Skeletal muscle satellite cell (primary cell): Measurements from ENCODE around the gene KLHDC4.
"Not testable (repeated sequence)": the region's sequence is repeated elsewhere in the genome, so short reads cannot be mapped to it uniquely, and the experiment has no call there.

Experiments used
- H3K27me3 ChIP-seq: 2 replicates; pipeline ENCODE4 v1.7.0; 2013; ENCODE audit warnings: low read length; ENCODE audit not compliant: control insufficient read depth, insufficient read depth
- H3K36me3 ChIP-seq: 2 replicates; pipeline ENCODE4 v1.7.0; 2013; ENCODE audit warnings: mild to moderate bottlenecking, control low read depth, low read length; ENCODE audit not compliant: insufficient read depth
- H3K4me1 ChIP-seq: 2 replicates; pipeline ENCODE4 v1.7.0; 2013; ENCODE audit warnings: low read length; ENCODE audit not compliant: control insufficient read depth, insufficient read depth
- H3K4me2 ChIP-seq: 2 replicates; pipeline ENCODE4 v1.7.0; 2013; ENCODE audit warnings: mild to moderate bottlenecking, low read length
- H3K4me3 ChIP-seq: 2 replicates; pipeline ENCODE4 v1.7.0; 2013; ENCODE audit warnings: low read length
- H3K9ac ChIP-seq: 2 replicates; pipeline ENCODE4 v1.7.0; 2013; ENCODE audit warnings: mild to moderate bottlenecking, low read depth, low read length, moderate library complexity
- H3K9me3 ChIP-seq: replicated peaks from 2 replicates; pipeline ENCODE4 v1.7.0; 2013; ENCODE audit warnings: mild to moderate bottlenecking, control low read depth, low read length

Gene KLHDC4

GRCh38 chr16:87724490-87725291, 41.1 kb downstream of the KLHDC4 start:
- no peak overlapping the region for H3K9ac ChIP-seq
- no peaks in the 10 kb centered on the region for H3K27me3 ChIP-seq
- peaks cover 7% of the 10 kb centered on the region for H3K36me3 ChIP-seq
- H3K4me2 ChIP-seq, result no peak overlapping the region
- no peaks in the 10 kb centered on the region for H3K9me3 ChIP-seq
- no peak overlapping the region for H3K4me3 ChIP-seq
- peaks cover 15% of the 10 kb centered on the region for H3K4me1 ChIP-seq

- peak overlapping the region; percentile 68 for H3K4me2 ChIP-seq
- H3K4me1 ChIP-seq, result peaks cover 15% of the 10 kb centered on the region
- peaks cover 7% of the 10 kb centered on the region for H3K36me3 ChIP-seq
- no peaks in the 10 kb centered on the region for H3K27me3 ChIP-seq
- no peaks in the 10 kb centered on the region for H3K9me3 ChIP-seq
- no peak overlapping the region for H3K9ac ChIP-seq
- no peak overlapping the region for H3K4me3 ChIP-seq
Measured at GRCh38 chr16:87723226-87723623, 42.6 kb downstream of the KLHDC4 start.

DNA sequence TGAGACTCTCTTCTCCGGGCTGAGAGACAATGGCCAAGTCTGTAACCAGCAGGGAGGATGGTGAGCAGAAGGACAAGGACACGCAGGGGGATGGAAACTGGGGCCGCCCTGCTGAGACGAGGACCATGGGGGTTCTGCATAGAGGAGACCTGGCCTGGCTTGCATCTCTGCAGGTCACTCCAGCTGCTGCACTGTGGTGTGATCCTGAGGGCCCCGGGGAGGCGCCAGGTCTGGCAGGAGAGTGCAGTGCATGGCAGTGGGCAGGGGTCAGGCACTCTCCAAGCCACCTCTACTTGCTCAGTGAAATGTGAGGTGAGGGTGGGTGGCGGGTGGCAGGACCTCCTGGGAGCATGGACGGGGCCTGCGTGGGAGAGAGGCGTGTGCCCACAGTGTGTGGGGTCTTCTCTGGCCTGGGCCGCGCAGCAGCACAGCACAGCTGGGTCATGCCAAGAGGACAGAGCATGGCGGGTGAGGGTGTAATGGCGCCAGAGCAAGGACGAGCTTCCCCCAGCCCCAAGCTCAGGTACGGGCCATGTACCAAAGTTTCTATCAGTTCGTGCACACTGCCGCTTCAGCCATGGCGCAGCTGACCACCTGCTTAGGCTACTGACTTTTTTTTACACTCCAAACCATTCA, 43.1 kb downstream of the KLHDC4 start:
- H3K27me3 ChIP-seq, result no peaks in the 10 kb centered on the region
- H3K9me3 ChIP-seq, result no peaks in the 10 kb centered on the region
- peaks cover 15% of the 10 kb centered on the region for H3K4me1 ChIP-seq
- H3K4me2 ChIP-seq, result peak overlapping the region; percentile 68
- H3K4me3 ChIP-seq, result no peak overlapping the region
- no peak overlapping the region for H3K9ac ChIP-seq
- peaks cover 9% of the 10 kb centered on the region for H3K36me3 ChIP-seq

GRCh38 chr16:87721622-87722585, 43.9 kb downstream of the KLHDC4 start:
- Histone ChIP-seq H3K9ac (no peak overlapping the region), H3K4me2 (no peak overlapping the region), H3K36me3 (peaks cover 13% of the 10 kb centered on the region)

GRCh38 chr16:87720446-87720845, 45.3 kb downstream of the KLHDC4 start:
- Histone ChIP-seq H3K36me3 (peaks cover 18% of the 10 kb centered on the region), H3K4me3 (no peak overlapping the region), H3K9ac (no peak overlapping the region), H3K9me3 (no peaks in the 10 kb centered on the region), H3K27me3 (no peaks in the 10 kb centered on the region), H3K4me2 (no peak overlapping the region), H3K4me1 (peaks cover 15% of the 10 kb centered on the region)

More at GRCh38 chr16:87721622-87722585, 43.9 kb downstream of the KLHDC4 start:
- Histone ChIP-seq H3K27me3 (no peaks in the 10 kb centered on the region), H3K4me1 (peaks cover 15% of the 10 kb centered on the region), H3K9me3 (no peaks in the 10 kb centered on the region), H3K4me3 (no peak overlapping the region)

DNA sequence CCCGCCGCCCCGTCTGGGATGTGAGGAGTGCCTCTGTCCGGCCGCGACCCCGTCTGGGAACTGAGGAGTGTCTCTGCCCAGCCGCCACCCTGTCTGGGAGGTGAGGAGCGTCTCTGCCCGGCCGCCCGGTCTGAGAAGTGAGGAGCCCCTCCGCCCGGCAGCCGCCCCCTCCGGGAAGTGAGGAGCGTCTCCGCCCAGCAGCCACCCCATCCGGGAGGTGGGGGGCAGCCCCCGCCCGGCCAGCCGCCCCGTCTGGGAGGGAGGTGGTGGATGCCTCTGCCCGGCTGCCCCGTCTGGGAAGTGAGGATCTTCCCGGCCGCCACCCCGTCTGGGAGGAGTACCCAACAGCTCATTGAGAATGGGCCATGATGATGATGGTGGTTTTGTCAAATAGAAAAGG, 47.0 kb downstream of the KLHDC4 start:
- H3K4me2 ChIP-seq, H3K9ac ChIP-seq, H3K27me3 ChIP-seq, H3K4me3 ChIP-seq, H3K9me3 ChIP-seq: not testable (repeated sequence)
- peaks cover 15% of the 10 kb centered on the region for H3K4me1 ChIP-seq
- peaks cover 22% of the 10 kb centered on the region for H3K36me3 ChIP-seq

- Histone ChIP-seq H3K27me3 (no peaks in the 10 kb centered on the region), H3K4me2 (no peak overlapping the region), H3K4me3 (no peak overlapping the region), H3K4me1 (no peaks in the 10 kb centered on the region), H3K36me3 (peaks cover 15% of the 10 kb centered on the region), H3K9me3 (no peaks in the 10 kb centered on the region), H3K9ac (no peak overlapping the region)
Measured at GRCh38 chr16:87715658-87716057, 50.1 kb downstream of the KLHDC4 start.

DNA sequence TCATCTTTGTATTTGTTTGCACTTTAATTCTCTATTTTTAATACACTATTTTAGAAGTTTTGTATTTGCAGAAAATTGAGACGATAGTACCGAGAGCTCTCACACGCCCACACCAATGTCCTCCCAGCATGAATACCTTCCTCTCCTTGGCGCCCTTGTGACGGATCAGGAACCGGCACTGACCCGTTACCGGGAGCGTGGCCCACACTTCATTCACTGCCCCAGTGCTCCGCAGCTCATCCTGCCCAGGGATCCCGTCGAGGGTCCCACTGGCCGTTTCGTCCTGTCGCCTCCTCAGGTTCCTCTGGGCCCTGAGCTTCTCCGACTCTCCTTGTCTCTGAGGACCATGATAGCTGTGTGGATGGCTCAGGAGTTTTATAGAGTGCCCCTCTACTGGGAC, 50.6 kb downstream of the KLHDC4 start:
- no peak overlapping the region for H3K4me2 ChIP-seq
- no peak overlapping the region for H3K9ac ChIP-seq
- no peaks in the 10 kb centered on the region for H3K9me3 ChIP-seq
- no peaks in the 10 kb centered on the region for H3K27me3 ChIP-seq
- H3K4me3 ChIP-seq, result no peak overlapping the region
- H3K36me3 ChIP-seq, result peaks cover 15% of the 10 kb centered on the region
- H3K4me1 ChIP-seq, result no peaks in the 10 kb centered on the region

DNA sequence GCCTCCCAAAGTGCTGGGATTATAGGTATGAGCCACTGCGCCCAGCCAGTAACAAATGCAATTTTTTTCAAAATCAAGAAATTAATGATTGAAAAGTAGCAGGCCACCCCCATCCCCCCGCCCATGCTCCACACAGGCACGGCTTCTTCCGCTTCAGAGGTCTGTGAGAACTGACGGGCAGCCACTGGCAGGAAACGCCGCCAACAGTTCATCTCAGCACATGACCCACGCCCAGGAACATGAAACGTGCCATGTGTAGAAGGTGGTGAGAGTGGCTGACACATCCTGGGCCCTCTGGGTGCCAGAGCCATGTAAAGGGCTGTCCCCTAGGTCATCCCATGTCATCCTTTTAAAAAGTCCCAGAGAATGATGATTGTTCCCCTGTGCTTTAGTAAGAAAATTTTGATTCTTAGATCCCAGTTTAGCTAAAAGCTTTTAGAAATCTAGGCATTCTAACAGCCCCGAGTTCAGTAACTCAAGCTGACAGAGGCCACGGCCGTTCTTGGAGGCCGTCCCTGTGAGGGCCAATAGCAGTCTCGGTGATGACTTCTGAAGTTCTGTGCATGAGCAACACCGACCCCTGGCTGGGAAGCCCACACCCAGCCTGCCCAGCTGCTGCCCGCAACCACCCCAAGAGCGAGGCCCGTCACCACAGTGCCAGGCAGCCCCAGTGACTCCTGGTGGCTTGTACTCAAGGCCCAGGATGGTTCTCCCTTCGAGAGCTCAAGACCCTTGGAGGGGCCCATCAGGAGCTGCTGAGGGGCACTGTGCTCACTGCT, 52.1 kb downstream of the KLHDC4 start:
- Histone ChIP-seq H3K4me1 (no peaks in the 10 kb centered on the region), H3K4me3 (no peak overlapping the region), H3K9ac (no peak overlapping the region), H3K36me3 (peaks cover 16% of the 10 kb centered on the region), H3K9me3 (no peaks in the 10 kb centered on the region), H3K4me2 (no peak overlapping the region), H3K27me3 (no peaks in the 10 kb centered on the region)

DNA sequence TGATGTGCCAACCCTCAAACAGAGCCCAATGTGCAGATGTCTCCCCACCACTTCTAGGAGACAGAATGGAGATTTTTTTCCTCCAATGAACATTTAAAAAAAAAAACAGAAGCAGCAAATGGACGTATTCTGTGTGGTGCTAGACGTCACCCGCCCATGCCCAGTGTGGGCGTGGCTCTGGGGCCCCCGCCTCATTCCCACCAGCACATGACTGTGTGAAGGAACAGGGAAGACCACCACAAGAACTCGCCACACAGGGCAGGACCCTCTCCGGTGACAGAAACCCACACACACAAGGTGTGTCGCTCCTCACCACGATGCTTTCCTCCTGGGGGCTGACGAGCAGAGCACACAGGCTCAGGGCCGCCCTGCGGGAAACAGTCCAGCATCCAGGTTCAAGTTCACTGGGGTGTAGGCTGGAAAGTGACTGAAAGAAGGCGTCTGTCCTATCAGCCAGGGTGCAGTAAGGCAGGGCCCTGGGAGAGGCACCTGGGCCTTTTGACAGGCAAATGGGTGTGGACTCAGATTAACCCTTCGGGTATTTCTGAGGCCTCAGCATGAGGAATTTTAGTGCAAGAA, 53.5 kb downstream of the KLHDC4 start:
- Histone ChIP-seq H3K27me3 (no peaks in the 10 kb centered on the region), H3K9ac (no peak overlapping the region), H3K4me1 (no peaks in the 10 kb centered on the region), H3K4me3 (no peak overlapping the region), H3K9me3 (no peaks in the 10 kb centered on the region), H3K36me3 (peaks cover 20% of the 10 kb centered on the region), H3K4me2 (no peak overlapping the region)
